ENCODE measurements around the gene DHRS9. TPM values are rescaled to one million over a fixed set of nuclear protein-coding genes. Genes with fewer than 3 reads are reported as not detected.

The DHRS9 gene
- total and polyA plus RNA-seq, 9 of the 15 experiments (the other 6 are each of a cell fraction or from before 2014, with no cell fraction given) = 0.27 to 1.7 (median 0.69) TPM

DNA sequence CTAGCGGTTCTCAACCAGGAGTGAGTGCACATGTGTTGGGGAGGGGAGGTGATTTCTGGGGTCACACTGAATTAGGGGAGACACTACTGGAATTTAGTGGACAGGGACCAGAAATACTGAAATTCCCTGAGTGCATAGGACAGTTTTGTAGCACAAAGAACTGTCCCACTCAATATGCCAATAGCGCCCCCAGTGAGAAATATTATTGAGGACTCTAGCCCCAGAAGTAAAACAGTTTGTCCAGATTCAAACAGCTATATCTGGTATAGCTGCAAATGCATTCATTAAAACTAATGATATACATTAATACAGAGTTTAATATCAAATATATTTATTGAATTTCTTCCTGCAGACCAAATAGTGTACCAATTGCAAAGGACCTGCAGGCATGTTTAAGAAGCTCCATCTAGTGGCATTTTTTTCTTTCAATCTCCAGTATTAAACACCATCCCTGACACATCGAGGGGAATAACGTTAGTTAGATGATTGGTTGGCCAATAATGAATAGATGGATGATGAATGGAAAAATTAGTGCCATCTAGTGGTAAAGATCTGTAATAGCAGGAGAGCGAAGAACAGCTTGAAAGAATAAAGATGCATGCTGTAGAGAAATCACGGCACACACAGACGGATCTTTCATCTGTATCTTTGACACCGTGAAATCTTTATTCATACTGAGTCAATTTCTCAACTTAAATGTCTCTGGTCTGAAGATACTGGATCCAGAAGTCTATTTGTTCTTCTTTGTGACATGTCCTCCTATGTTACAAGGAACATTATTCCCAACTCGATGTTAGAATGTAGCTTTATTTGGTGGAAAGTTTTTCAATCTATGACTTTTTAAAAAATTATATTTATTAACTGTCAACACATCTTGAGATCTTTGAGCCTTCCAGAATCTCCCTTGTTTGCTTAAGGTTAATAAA lies 62.5 kb downstream of the DHRS9 start (continued):
- TF ChIP-seq, protein P1, sequence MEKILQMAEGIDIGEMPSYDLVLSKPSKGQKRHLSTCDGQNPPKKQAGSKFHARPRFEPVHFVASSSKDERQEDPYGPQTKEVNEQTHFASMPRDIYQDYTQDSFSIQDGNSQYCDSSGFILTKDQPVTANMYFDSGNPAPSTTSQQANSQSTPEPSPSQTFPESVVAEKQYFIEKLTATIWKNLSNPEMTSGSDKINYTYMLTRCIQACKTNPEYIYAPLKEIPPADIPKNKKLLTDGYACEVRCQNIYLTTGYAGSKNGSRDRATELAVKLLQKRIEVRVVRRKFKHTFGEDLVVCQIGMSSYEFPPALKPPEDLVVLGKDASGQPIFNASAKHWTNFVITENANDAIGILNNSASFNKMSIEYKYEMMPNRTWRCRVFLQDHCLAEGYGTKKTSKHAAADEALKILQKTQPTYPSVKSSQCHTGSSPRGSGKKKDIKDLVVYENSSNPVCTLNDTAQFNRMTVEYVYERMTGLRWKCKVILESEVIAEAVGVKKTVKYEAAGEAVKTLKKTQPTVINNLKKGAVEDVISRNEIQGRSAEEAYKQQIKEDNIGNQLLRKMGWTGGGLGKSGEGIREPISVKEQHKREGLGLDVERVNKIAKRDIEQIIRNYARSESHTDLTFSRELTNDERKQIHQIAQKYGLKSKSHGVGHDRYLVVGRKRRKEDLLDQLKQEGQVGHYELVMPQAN (IDR thresholded peaks at IDR 0.05; ENCODE audit: borderline replicate concordance) = no peak
- TF ChIP-seq RBM25 (IDR thresholded peaks at IDR 0.05; ENCODE audit: low read depth, low read length, severe bottlenecking) (no peak), XRCC4 (IDR thresholded peaks at IDR 0.05; ENCODE audit: extremely low read depth, insufficient read depth, insufficient read length) (no peak), ZNF165 (CRISPR knock-in tag; IDR thresholded peaks at IDR 0.05; ENCODE audit: borderline replicate concordance) (no peak), ZNF780A (CRISPR knock-in tag; IDR thresholded peaks at IDR 0.05) (no peak), MCM5 (IDR thresholded peaks at IDR 0.05; ENCODE audit: low read depth) (no peak), ZNF324 (CRISPR knock-in tag; IDR thresholded peaks at IDR 0.05) (no peak), TAF9B (IDR thresholded peaks at IDR 0.05; ENCODE audit: partially characterized antibody) (peak; percentile 26), TFAM (CRISPR knock-in tag; conservative IDR thresholded peaks at IDR 0.05) (no peak), ZNF551 (CRISPR knock-in tag; IDR thresholded peaks at IDR 0.05) (no peak), CREB1 (IDR thresholded peaks at IDR 0.05) (no peak), CREB1 (CRISPR knock-in tag; IDR thresholded peaks at IDR 0.05) (no peak), EZH2 (IDR thresholded peaks at IDR 0.05; ENCODE audit: borderline replicate concordance, low read depth, low read length) (no peak), SOX6 (IDR thresholded peaks at IDR 0.05) (no peak), ZC3H11A (IDR thresholded peaks at IDR 0.05; ENCODE audit: low read depth, low read length) (no peak), KLF1 (tag; IDR thresholded peaks at IDR 0.05) (no peak), RBM15 (IDR thresholded peaks at IDR 0.05; ENCODE audit: insufficient read depth, low read length) (no peak), MAFG (tag; conservative IDR thresholded peaks at IDR 0.05) (no peak)
- TF ChIP-seq, protein P2, sequence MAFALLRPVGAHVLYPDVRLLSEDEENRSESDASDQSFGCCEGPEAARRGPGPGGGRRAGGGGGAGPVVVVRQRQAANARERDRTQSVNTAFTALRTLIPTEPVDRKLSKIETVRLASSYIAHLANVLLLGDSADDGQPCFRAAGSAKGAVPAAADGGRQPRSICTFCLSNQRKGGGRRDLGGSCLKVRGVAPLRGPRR (CRISPR knock-in tag; IDR thresholded peaks at IDR 0.05) = no peak
- TF ChIP-seq, protein P3, sequence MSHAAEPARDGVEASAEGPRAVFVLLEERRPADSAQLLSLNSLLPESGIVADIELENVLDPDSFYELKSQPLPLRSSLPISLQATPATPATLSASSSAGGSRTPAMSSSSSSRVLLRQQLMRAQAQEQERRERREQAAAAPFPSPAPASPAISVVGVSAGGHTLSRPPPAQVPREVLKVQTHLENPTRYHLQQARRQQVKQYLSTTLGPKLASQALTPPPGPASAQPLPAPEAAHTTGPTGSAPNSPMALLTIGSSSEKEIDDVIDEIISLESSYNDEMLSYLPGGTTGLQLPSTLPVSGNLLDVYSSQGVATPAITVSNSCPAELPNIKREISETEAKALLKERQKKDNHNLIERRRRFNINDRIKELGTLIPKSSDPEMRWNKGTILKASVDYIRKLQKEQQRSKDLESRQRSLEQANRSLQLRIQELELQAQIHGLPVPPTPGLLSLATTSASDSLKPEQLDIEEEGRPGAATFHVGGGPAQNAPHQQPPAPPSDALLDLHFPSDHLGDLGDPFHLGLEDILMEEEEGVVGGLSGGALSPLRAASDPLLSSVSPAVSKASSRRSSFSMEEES (CRISPR knock-in tag; IDR thresholded peaks at IDR 0.05) = no peak
- TF ChIP-seq, protein P4, sequence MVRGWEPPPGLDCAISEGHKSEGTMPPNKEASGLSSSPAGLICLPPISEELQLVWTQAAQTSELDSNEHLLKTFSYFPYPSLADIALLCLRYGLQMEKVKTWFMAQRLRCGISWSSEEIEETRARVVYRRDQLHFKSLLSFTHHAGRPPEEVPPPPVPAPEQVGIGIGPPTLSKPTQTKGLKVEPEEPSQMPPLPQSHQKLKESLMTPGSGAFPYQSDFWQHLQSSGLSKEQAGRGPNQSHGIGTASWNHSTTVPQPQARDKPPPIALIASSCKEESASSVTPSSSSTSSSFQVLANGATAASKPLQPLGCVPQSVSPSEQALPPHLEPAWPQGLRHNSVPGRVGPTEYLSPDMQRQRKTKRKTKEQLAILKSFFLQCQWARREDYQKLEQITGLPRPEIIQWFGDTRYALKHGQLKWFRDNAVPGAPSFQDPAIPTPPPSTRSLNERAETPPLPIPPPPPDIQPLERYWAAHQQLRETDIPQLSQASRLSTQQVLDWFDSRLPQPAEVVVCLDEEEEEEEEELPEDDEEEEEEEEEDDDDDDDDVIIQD (CRISPR knock-in tag; IDR thresholded peaks at IDR 0.05) = no peak
- TF ChIP-seq, protein P5, sequence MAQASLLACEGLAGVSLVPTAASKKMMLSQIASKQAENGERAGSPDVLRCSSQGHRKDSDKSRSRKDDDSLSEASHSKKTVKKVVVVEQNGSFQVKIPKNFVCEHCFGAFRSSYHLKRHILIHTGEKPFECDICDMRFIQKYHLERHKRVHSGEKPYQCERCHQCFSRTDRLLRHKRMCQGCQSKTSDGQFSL (CRISPR knock-in tag; IDR thresholded peaks at IDR 0.05) = no peak
- TF ChIP-seq, protein P5 (tag; IDR thresholded peaks at IDR 0.05) = no peak
